PFSK-1 (cell line): ENCODE data around the gene TIMM23B. TPM values are rescaled to one million over a fixed set of nuclear protein-coding genes. Genes with fewer than 3 reads are reported as not detected.
A peak's percentile ranks its signal among the peaks of the same experiment; 100 is the strongest.
"Not testable (repeated sequence)": the region's sequence is repeated elsewhere in the genome, so short reads cannot be mapped to it uniquely, and the experiment has no call there.

Experiments used
- FOXP2 ChIP-seq: optimal IDR thresholded peaks from 2 replicates; pipeline ENCODE3; 2011; ENCODE audit warnings: borderline replicate concordance, control low read depth, inconsistent platforms; ENCODE audit not compliant: insufficient read depth; ENCODE audit errors: extremely low read length, extremely low read depth
- POLR2AphosphoS5 ChIP-seq: IDR thresholded peaks from 2 replicates; pipeline ENCODE4 v1.6.1; 2012; ENCODE audit warnings: low read depth, mild to moderate bottlenecking, control low read depth, low read length, moderate library complexity
- SIN3A ChIP-seq: IDR thresholded peaks from 2 replicates; pipeline ENCODE4 v1.6.1; 2012; ENCODE audit warnings: mild to moderate bottlenecking, low read length, moderate library complexity, borderline replicate concordance; ENCODE audit not compliant: insufficient read depth
- TAF1 ChIP-seq: IDR thresholded peaks from 2 replicates; pipeline ENCODE4 v1.6.1; 2012; ENCODE audit warnings: low read length, control low read depth, borderline replicate concordance; ENCODE audit not compliant: insufficient read depth
- polyA plus RNA-seq: library from polyadenylated mRNA; unstranded; fragments of >200 nt; gene quantifications from one replicate; pipeline ENCODE4 v1.2.1, GENCODE V29; 2012; ENCODE audit warnings: low read depth, missing spikeins; ENCODE audit not compliant: insufficient read length
- TF ChIP-seq, protein P1 (sequence below), 2 experiments: IDR thresholded peaks; 2 replicates each; pipeline versions ENCODE4 v1.6.1 to v1.8.0; 2011 to 2012; ENCODE audit warnings: low read depth in 2 of 2, low read length in 2 of 2, control low read depth in 1 of 2, inconsistent platforms in 1 of 2, mild to moderate bottlenecking in 1 of 2, moderate library complexity in 1 of 2; ENCODE audit not compliant: insufficient read depth in 1 of 2

The TIMM23B gene, protein sequence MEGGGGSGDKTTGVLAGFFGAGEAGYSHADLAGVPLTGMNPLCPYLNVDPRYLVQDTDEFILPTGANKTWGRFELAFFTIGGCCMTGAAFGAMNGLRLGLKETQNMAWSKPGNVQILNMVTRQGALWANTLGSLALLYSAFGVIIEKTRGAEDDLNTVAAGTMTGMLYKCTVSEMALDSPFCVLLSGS
- polyA plus RNA-seq = 15.3 TPM

DNA sequence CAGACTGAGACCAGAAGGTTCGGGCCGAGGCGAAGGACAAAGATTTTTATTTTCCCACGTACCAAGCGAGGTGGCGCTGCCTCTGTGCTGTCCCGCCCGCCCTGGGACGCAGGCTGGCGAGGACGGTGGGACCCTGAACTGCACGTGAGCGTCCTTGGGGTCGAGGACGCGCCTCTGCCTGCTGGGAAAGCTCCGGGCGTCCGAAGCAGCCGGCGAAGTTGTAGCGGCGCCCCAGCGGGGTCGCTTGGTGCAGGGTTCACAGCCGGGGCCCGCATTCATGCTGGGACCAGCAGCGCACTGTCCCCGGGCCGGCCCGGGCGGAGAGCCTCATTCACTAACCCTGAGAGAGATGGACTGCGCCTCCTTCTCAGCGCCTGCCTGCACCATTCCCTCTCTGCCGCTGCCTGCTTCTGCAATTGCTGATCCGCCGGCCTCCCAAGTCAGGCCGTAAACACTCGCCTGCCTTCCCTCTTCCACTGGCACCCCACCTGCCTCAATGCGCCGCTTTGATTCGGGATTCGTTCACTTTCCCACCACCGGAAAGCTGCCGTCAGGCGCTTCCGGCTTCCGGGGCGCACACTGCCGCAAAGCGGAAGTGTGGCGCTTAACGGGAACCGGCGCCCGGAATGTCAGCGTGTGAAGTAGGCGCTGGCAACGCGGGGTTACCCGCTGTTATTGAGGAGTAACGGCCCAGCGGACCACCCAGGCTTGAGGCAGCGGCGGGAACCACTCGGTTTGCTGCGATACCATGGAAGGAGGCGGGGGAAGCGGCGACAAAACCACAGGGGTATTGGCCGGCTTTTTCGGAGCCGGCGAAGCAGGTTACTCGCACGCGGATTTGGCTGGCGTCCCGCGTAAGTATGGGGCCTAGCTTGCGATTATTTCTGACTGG lies at the start of gene TIMM23B, which contains the start of gene PARG:
TIMM23B (plus strand) TSS at position 607 of the 892 bp plus-strand sequence; CDS start at position 749, 142 bp downstream.
PARG (minus strand) TSS at position 581 of the 892 bp plus-strand sequence; CDS start at position 279, 302 bp downstream.
- TF ChIP-seq POLR2AphosphoS5 (peak; percentile 69; the same call in 1 of the 2 replicates), TAF1 (peak; percentile 73; the same call in 1 of the 2 replicates)

DNA sequence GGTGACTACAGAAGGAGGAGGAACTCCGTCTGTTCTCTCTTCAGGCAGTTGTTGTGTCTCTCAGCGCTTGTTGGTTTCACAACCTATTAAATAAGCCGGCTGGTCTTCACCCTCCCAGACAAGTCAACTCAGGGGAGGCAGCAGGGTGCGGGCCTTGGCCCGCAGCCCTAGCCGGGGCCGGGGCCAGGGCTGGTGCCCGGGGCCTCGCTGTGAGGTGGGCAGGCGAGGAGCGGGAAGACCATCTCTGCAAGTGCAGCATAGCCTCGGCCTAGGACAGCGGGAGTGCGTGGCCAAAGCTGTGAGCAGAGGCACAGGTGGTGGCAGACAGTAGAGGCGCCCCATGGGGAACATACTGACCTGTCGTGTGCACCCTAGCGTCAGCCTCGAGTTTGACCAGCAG lies 46.5 kb downstream of the TIMM23B start, which contains the start of gene AGAP6:
AGAP6 (plus strand) TSS at position 31 of the 400 bp plus-strand sequence; CDS start at position 341, 310 bp downstream.
- TF ChIP-seq, protein P1, sequence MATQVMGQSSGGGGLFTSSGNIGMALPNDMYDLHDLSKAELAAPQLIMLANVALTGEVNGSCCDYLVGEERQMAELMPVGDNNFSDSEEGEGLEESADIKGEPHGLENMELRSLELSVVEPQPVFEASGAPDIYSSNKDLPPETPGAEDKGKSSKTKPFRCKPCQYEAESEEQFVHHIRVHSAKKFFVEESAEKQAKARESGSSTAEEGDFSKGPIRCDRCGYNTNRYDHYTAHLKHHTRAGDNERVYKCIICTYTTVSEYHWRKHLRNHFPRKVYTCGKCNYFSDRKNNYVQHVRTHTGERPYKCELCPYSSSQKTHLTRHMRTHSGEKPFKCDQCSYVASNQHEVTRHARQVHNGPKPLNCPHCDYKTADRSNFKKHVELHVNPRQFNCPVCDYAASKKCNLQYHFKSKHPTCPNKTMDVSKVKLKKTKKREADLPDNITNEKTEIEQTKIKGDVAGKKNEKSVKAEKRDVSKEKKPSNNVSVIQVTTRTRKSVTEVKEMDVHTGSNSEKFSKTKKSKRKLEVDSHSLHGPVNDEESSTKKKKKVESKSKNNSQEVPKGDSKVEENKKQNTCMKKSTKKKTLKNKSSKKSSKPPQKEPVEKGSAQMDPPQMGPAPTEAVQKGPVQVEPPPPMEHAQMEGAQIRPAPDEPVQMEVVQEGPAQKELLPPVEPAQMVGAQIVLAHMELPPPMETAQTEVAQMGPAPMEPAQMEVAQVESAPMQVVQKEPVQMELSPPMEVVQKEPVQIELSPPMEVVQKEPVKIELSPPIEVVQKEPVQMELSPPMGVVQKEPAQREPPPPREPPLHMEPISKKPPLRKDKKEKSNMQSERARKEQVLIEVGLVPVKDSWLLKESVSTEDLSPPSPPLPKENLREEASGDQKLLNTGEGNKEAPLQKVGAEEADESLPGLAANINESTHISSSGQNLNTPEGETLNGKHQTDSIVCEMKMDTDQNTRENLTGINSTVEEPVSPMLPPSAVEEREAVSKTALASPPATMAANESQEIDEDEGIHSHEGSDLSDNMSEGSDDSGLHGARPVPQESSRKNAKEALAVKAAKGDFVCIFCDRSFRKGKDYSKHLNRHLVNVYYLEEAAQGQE (IDR thresholded peaks at IDR 0.05; ENCODE audit: insufficient read depth in 1 of 2, low read depth in 2 of 2, low read length in 2 of 2) = not testable (repeated sequence)
- TF ChIP-seq POLR2AphosphoS5, FOXP2: not testable (repeated sequence)

- TF ChIP-seq, protein P1 (IDR thresholded peaks at IDR 0.05; ENCODE audit: insufficient read depth in 1 of 2, low read depth in 2 of 2, low read length in 2 of 2) = no peak
- TF ChIP-seq TAF1 (no peak), FOXP2 (no peak), SIN3A (no peak), POLR2AphosphoS5 (no peak)
Observed at GRCh38 chr10:50021646-50022045, 79.8 kb downstream of the TIMM23B start.
